ENCODE measurements around the gene ANTXR1.

ANTXR1 gene

DNA sequence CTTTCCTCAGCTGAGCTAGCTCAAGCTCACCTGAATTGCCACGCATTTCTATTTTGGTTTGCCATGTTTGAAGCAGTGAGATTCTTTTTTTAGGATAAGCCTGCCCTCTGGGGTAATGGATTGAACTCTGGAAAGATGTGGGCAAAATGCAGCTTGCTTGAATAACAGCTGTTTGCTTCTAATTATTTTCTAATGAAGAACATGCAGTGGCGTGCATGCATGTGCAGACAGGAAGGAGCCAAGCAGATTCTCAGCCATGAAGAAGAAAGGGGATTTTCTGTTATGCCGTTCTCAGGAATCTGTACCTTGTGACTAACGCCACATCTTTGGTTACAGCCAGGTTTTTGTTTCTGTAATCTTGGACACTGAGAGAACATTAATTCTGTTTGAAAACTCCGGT is 171.2 kb downstream of the ANTXR1 start:
- no peak overlapping the region for H3K9ac ChIP-seq (ENCODE audit: low read depth, low read length)
- no peaks in the 10 kb centered on the region for H3K27me3 ChIP-seq (ENCODE audit: control insufficient read depth, insufficient read depth, low read length)
- H3K9me3 ChIP-seq (ENCODE audit: control insufficient read depth, insufficient read depth, low read length): no peaks in the 10 kb centered on the region
- H3K36me3 ChIP-seq (ENCODE audit: control insufficient read depth, insufficient read depth, low read length): no peaks in the 10 kb centered on the region
- no peaks in the 10 kb centered on the region for H3K4me1 ChIP-seq (ENCODE audit: control insufficient read depth, insufficient read depth, low read length)
- H3K4me3 ChIP-seq (ENCODE audit: low read depth, low read length): no peak overlapping the region

DNA sequence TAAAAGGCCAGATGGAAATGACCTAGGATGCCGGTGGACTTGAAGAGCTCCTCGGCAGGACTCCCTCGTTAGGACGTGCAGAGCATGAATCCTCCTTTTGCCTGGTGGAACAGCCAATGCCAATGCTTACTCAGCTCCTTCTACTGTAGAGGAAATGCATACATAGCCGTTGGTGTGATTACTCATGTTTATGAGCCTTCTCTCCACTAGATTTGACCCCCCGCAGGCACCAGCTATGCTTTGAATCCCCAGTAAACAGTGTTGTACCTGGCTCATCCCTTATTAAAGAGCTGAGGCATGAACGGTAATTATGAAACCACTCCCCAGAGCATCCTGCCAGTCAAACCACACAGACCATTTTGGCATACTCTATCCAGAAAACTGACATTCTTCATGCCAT is 172.8 kb downstream of the ANTXR1 start:
- Histone ChIP-seq H3K36me3 (ENCODE audit: control insufficient read depth, insufficient read depth, low read length) (no peaks in the 10 kb centered on the region), H3K27me3 (ENCODE audit: control insufficient read depth, insufficient read depth, low read length) (no peaks in the 10 kb centered on the region), H3K4me1 (ENCODE audit: control insufficient read depth, insufficient read depth, low read length) (peaks cover 4% of the 10 kb centered on the region), H3K9me3 (ENCODE audit: control insufficient read depth, insufficient read depth, low read length) (no peaks in the 10 kb centered on the region), H3K9ac (ENCODE audit: low read depth, low read length) (no peak overlapping the region), H3K4me3 (ENCODE audit: low read depth, low read length) (no peak overlapping the region)

DNA sequence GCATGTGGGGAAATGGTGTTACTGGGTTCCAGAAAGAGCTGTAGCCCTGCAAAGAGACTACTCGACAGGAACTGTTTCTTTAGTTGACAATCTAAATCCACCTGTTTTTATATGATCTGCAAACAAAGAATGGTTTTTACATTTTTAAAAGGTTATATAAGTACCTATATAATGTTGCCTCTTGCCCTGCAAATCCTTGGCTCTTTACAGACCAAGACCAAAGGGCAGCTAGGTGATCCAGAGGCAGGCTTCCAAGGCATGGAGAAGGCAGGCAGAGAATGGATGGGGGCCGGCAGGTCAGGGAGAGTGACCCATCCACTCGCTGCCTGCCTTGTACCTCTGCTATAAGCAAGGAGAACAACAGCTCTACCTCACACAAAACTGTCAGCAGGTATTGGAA is 173.6 kb downstream of the ANTXR1 start:
- peaks cover 7% of the 10 kb centered on the region for H3K4me1 ChIP-seq (ENCODE audit: control insufficient read depth, insufficient read depth, low read length)
- no peaks in the 10 kb centered on the region for H3K9me3 ChIP-seq (ENCODE audit: control insufficient read depth, insufficient read depth, low read length)
- H3K4me3 ChIP-seq (ENCODE audit: low read depth, low read length): no peak overlapping the region
- no peak overlapping the region for H3K9ac ChIP-seq (ENCODE audit: low read depth, low read length)
- H3K27me3 ChIP-seq (ENCODE audit: control insufficient read depth, insufficient read depth, low read length): no peaks in the 10 kb centered on the region
- H3K36me3 ChIP-seq (ENCODE audit: control insufficient read depth, insufficient read depth, low read length): no peaks in the 10 kb centered on the region

DNA sequence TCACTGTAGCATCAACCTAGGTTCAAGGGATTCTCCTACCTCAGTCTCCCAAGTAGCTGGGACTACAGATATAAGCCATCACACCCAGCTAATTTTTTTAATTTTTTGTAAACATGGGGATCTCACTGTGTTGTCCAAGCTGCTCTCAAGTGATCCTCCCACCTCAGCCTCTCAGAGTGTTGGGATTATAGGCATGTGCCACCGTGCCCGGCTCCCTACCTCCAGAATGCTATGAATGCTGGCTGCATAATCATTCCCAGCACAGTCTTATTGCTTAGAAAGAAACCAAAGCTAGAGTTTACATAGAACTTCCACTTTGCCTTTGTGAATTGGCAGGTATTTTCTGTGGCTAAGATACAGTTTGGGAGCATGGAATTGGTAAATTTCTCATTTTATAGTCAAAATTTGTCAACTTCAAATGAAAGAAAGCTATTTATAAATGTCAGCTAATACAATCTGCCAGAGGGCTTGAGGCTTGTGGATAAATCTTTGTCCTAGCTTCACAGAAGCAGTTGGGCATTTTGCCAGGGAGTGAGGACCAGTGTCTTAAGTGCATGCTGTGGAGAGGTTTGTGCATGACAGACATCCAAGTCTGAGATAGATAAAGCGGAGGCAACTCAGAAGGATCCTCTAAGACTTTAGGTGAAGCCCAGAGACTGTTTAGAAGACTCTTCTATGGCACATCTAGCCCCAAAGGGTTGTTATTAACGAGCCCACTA is 175.4 kb downstream of the ANTXR1 start:
- H3K4me1 ChIP-seq (ENCODE audit: control insufficient read depth, insufficient read depth, low read length): peaks cover 7% of the 10 kb centered on the region
- no peaks in the 10 kb centered on the region for H3K36me3 ChIP-seq (ENCODE audit: control insufficient read depth, insufficient read depth, low read length)
- no peaks in the 10 kb centered on the region for H3K9me3 ChIP-seq (ENCODE audit: control insufficient read depth, insufficient read depth, low read length)
- no peak overlapping the region for H3K4me3 ChIP-seq (ENCODE audit: low read depth, low read length)
- no peak overlapping the region for H3K9ac ChIP-seq (ENCODE audit: low read depth, low read length)
- H3K27me3 ChIP-seq (ENCODE audit: control insufficient read depth, insufficient read depth, low read length): no peaks in the 10 kb centered on the region

DNA sequence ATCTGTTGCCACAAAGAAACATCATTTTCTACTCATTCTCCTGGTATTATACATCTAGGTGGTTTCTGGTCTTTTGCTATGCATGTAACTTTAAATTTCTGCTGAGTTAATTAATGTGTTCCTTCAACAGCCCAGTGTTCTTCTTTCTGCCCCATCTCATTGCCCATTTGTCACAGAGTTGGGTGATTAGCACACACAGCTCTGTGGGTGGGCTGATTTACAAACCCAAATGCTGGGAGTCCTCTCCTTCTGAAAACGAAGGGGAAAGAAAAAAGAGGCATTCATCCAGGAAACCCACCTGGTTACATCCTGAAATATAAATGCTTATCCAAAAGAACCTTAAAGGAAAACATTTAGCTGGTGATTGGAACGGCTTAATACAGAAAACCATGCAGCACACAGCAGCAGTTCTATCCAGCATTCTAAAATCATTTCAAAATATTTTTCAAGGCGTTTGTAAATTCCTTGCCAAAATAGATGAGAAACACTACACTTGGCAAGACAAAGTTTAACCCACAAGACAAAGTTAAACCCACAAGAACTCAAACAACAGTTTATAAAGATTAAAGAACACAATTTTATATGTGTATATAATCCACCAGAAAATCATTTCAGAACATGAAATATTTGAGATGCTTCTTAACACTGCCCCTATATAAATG is 177.9 kb downstream of the ANTXR1 start:
- Histone ChIP-seq H3K27me3 (ENCODE audit: control insufficient read depth, insufficient read depth, low read length) (no peaks in the 10 kb centered on the region), H3K4me1 (ENCODE audit: control insufficient read depth, insufficient read depth, low read length) (peaks cover 7% of the 10 kb centered on the region), H3K9me3 (ENCODE audit: control insufficient read depth, insufficient read depth, low read length) (no peaks in the 10 kb centered on the region), H3K4me3 (ENCODE audit: low read depth, low read length) (no peak overlapping the region), H3K36me3 (ENCODE audit: control insufficient read depth, insufficient read depth, low read length) (no peaks in the 10 kb centered on the region), H3K9ac (ENCODE audit: low read depth, low read length) (no peak overlapping the region)

DNA sequence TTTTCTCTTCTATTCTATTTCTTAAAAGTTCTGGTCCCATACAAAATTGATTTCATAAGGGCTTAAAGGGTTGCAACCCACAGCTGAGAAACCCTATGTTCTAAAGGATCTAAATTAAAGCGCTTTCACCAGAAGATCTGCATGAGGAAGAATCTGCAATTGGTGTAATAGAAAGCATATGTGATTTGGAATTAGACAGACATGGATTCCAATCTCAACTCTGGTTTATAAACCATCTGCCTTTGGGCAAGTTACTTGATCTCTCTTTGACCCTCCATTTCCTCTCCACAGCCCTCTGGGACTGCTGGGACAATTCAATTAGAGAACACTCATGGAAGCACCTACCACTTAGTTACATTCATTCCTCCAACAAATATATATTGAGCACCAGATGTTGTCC is 178.7 kb downstream of the ANTXR1 start:
- Histone ChIP-seq H3K36me3 (ENCODE audit: control insufficient read depth, insufficient read depth, low read length) (no peaks in the 10 kb centered on the region), H3K4me3 (ENCODE audit: low read depth, low read length) (no peak overlapping the region), H3K4me1 (ENCODE audit: control insufficient read depth, insufficient read depth, low read length) (peaks cover 7% of the 10 kb centered on the region), H3K9ac (ENCODE audit: low read depth, low read length) (no peak overlapping the region), H3K9me3 (ENCODE audit: control insufficient read depth, insufficient read depth, low read length) (no peaks in the 10 kb centered on the region), H3K27me3 (ENCODE audit: control insufficient read depth, insufficient read depth, low read length) (no peaks in the 10 kb centered on the region)

DNA sequence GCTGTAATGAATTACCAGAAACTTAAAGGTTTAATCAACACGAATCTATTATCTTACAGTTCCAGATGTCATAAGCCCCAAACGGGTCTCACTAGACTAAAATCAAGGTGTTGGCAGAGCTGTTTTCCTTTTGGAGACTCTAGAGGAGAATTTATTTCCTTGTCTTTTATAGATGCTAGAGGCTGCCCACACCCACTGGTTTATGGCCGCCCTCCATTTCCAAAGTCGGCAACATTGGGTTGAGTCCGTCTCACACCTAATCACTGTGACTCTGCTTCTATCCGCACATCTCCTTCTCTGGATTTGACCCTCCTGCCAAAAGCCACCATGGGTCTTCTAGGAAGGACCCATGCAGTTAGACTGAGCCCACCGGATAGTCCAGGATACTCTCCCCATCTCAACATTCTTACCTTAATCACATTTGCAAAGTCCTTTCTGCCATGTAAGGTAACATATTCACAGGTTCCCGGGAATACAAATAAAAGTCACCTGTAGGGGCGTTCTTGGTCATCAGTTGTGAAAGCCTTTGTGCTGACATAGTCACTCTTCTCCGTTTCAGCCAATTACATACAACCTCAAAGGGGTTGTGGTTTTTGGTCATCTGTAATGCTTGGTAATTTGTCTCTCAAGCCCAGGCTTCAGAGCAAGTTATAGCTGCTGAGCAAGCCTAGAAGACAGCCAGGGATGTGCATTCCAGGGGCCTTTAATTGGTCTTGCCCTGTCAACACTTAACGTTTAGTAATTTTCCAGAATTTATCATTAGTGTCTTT is 179.4 kb downstream of the ANTXR1 start:
- H3K4me1 ChIP-seq (ENCODE audit: control insufficient read depth, insufficient read depth, low read length): peaks cover 7% of the 10 kb centered on the region
- H3K36me3 ChIP-seq (ENCODE audit: control insufficient read depth, insufficient read depth, low read length): no peaks in the 10 kb centered on the region

DNA sequence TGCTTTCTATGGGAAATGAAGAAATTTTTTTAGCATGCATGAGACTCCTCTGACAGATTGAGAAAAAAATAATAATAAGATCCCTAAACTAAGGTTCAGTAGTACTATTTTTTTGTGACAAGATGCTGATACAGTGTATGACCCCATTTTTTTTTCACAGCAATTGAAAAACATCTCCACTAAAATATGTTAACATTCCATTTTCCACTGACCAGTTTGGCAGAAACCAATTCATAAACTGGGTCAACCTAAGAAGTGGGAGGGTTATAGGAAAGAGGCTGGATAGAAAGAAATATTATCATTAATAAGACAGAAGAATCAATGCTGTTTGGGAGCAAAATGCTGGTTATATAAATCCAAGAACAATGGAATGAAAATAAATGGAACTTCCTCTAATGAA is 182.7 kb downstream of the ANTXR1 start:
- Histone ChIP-seq H3K4me3 (ENCODE audit: low read depth, low read length) (no peak overlapping the region), H3K27me3 (ENCODE audit: control insufficient read depth, insufficient read depth, low read length) (no peaks in the 10 kb centered on the region), H3K4me1 (ENCODE audit: control insufficient read depth, insufficient read depth, low read length) (peaks cover 4% of the 10 kb centered on the region), H3K9me3 (ENCODE audit: control insufficient read depth, insufficient read depth, low read length) (no peaks in the 10 kb centered on the region), H3K9ac (ENCODE audit: low read depth, low read length) (no peak overlapping the region), H3K36me3 (ENCODE audit: control insufficient read depth, insufficient read depth, low read length) (no peaks in the 10 kb centered on the region)

More for the DNA sequence above, 179.4 kb downstream of the ANTXR1 start:
- Histone ChIP-seq H3K9me3 (ENCODE audit: control insufficient read depth, insufficient read depth, low read length) (no peaks in the 10 kb centered on the region), H3K27me3 (ENCODE audit: control insufficient read depth, insufficient read depth, low read length) (no peaks in the 10 kb centered on the region), H3K4me3 (ENCODE audit: low read depth, low read length) (no peak overlapping the region), H3K9ac (ENCODE audit: low read depth, low read length) (no peak overlapping the region)

DNA sequence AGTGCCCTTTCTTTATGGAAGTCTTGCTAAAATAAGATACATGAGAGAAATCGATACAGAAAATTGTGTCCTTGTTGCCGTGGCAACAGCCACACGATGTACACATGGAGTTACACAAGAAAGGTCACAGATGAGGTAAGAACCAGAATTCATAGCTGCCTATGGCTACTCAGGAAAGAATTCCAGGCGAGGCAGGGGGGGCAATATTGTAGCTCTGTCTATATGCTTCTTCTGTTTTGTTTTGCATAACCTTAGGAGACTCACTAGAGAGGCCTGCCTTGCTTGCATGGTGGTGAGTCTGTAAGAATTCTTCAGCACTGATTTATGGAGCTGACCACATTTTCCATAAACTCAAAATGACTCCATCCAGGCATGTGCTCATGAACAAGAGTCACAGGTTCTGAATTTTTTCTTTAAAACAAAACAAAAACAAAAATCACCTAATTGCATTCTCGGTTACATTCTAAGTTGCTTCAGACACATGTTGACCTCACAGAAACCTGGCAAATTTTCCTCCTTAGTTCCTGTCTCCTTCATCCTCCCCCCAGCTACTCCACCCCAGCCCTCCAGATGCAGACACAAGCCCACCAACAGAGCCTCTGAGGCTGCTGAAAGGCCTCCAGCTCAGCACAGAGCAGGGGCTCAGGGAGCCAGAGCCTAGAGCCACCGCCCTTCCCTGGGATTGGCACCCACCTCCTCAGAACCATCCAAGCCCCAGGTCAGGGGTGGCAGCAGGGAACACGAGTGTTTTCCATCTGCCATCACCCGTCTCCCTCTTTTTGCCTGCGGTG is 183.5 kb downstream of the ANTXR1 start:
- Histone ChIP-seq H3K27me3 (ENCODE audit: control insufficient read depth, insufficient read depth, low read length) (no peaks in the 10 kb centered on the region), H3K4me1 (ENCODE audit: control insufficient read depth, insufficient read depth, low read length) (no peaks in the 10 kb centered on the region), H3K9ac (ENCODE audit: low read depth, low read length) (no peak overlapping the region), H3K4me3 (ENCODE audit: low read depth, low read length) (no peak overlapping the region), H3K9me3 (ENCODE audit: control insufficient read depth, insufficient read depth, low read length) (no peaks in the 10 kb centered on the region), H3K36me3 (ENCODE audit: control insufficient read depth, insufficient read depth, low read length) (no peaks in the 10 kb centered on the region)

DNA sequence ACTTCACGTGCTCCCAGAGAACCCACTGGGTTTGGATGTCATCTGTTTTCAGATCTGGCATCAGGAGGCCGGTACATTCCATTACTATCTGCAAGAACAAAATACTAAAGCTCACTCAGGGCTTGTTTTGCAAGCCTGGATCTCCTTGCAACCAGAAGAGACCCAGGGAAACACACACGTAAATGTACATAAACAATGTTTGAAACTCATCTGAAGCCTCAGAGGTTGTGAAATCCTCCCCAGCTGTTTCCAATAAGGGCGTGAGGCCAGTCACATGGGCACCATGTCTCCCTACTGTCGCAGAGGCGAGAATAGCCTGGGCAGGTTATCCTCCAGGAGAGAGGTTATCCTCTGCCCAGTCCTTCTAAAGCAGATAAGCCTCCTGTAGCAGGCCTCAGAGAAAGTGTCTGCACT is 187.1 kb downstream of the ANTXR1 start:
- H3K36me3 ChIP-seq (ENCODE audit: control insufficient read depth, insufficient read depth, low read length): no peaks in the 10 kb centered on the region
- no peak overlapping the region for H3K4me3 ChIP-seq (ENCODE audit: low read depth, low read length)
- no peaks in the 10 kb centered on the region for H3K9me3 ChIP-seq (ENCODE audit: control insufficient read depth, insufficient read depth, low read length)
- no peaks in the 10 kb centered on the region for H3K27me3 ChIP-seq (ENCODE audit: control insufficient read depth, insufficient read depth, low read length)
- H3K9ac ChIP-seq (ENCODE audit: low read depth, low read length): no peak overlapping the region
- no peaks in the 10 kb centered on the region for H3K4me1 ChIP-seq (ENCODE audit: control insufficient read depth, insufficient read depth, low read length)

DNA sequence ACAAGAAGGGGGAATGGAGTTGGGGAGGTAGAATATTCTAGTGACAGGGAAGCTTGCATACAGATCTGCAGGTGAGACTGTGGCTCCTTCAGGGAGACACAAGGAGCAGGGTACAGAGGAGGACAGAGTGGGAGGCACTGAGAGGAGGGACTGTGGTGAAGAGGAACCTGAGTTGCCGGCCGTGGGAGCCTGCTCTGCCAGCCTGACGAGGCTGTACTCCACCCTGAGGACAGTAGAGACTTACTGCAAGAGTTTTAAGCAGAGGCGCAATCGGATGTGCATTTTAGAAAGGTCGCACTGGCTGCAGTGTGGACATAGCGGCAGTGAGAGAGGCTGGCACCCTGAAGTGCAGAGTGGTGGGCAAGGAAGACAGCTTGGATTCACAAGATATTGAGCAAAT is 188.3 kb downstream of the ANTXR1 start:
- no peaks in the 10 kb centered on the region for H3K4me1 ChIP-seq (ENCODE audit: control insufficient read depth, insufficient read depth, low read length)
- no peaks in the 10 kb centered on the region for H3K36me3 ChIP-seq (ENCODE audit: control insufficient read depth, insufficient read depth, low read length)
- no peak overlapping the region for H3K9ac ChIP-seq (ENCODE audit: low read depth, low read length)
- H3K4me3 ChIP-seq (ENCODE audit: low read depth, low read length): no peak overlapping the region
- no peaks in the 10 kb centered on the region for H3K9me3 ChIP-seq (ENCODE audit: control insufficient read depth, insufficient read depth, low read length)
- no peaks in the 10 kb centered on the region for H3K27me3 ChIP-seq (ENCODE audit: control insufficient read depth, insufficient read depth, low read length)

Measured in iPS-15b (cell line).